NCI-H2029 (cell line): ENCODE data around the gene ST7L.

Experiments used
- DNase-seq: peaks from one replicate; lab custom pipeline; 2025; lab: John Stamatoyannopoulos, UW

The ST7L gene

DNA sequence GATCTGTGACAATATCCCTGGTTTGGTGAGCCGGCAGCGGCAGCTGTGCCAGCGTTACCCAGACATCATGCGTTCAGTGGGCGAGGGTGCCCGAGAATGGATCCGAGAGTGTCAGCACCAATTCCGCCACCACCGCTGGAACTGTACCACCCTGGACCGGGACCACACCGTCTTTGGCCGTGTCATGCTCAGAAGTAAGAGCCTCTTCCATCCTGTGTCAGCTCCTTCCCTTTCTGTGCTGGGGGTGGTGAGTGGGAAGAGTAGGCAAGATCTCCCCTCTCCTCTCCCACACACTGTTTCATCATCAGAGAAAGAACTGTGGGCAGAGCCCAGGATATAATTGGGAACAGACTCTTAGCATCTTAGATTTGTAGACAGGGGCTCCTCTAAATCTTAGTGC is 104.0 kb downstream of the ST7L start:
- no peak for DNase-seq

DNA sequence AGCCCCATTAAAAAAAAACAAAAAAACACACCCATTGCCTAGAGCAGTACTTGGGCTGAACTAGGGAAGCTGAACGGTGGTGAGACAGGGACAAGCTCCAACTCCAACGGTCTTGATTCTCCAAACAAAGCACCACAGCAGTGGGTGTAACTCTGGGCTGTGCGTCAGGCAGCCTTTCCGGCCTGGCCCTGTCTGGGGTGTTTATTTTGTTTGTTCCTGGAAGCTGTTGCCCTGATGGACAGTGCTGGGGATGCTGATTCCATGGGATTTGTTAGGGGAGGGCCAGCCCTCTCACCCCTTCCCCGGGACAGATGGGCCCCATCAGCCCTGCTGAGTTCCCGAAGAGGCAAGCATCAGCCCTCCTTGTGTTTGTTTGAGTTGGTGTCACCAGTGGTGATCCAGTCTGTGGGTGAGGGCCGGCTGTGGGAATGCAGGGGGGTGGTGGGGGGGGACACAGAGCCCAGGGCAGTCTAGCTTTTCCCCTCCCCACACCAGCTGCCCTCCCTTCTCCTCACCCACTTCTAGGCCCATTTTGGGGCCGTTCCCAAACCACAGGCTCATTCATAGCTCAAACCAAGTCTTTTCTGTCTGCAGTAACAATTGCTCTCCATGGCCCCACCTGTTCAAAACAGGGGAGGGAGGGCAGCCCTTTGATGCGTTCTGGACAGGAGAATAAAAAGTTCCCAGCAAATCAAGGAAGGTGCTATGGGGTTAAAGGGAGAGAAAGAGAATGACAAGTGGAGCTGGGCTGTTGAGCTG is 105.7 kb downstream of the ST7L start:
- no peak for DNase-seq

DNA sequence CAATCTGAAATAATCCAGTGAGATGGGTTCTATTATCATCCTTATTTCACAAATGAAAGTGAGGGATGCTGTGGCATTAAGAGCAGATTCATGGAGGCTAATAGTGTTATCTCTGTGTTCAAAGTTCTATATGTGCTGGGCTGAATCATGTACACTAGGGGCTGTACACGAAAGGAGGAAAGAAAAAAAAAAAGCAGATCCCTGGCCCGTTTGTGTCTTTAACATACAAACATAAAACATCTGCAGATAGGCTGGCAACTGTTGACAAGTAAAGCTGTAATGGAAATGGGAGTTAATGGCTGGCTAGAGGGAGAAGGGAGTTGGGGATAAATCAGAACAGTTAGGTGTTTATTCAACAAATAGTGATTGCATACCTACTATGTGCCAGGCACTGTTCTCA is 107.0 kb downstream of the ST7L start:
- DNase-seq = no peak

DNA sequence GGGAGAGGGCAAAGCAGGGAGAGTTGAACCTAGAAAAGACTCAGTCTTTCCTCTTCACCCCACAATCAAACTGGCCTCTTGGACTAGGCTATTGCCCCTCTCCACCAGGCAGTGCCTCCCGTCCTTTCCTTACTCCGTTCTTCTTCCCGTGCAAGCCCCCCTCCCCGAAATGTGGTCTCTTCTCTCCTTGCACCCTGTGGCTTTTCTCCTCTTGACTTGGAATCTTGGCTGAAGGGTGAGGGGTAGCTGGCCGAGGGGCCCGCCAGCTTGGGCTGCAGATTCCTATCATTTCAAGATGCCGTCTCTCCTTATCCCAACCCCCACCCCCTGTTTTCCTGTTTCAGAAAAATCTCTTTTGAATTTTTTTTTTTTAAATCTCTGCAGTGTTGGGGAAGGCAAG is 108.6 kb downstream of the ST7L start:
- DNase-seq = no peak

DNA sequence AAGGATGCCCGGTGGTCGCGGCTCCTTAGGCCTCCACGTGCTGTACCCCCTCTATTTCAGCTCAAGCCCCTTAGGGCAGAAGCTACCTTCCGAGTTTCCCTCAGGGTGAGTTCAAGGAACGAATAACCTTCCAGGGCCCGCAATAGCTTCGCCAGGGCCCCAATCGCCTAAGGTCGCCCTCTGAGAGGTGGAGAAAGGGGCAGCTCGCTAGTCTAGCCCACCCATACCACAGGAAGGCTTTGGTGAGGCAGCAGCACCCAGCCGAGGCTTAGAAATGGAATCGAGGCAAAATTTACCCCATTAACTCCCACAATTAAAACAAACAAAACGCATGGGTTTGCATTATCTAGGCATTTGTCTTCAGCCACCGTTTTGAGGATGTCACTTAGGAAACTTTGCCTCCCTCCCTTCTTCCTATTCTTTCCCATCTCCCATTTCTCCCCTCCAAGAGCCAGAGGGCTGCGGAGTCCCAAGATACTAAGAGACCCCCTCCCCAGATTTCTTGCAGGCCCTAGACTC is 109.2 kb downstream of the ST7L start:
- no peak for DNase-seq

DNA sequence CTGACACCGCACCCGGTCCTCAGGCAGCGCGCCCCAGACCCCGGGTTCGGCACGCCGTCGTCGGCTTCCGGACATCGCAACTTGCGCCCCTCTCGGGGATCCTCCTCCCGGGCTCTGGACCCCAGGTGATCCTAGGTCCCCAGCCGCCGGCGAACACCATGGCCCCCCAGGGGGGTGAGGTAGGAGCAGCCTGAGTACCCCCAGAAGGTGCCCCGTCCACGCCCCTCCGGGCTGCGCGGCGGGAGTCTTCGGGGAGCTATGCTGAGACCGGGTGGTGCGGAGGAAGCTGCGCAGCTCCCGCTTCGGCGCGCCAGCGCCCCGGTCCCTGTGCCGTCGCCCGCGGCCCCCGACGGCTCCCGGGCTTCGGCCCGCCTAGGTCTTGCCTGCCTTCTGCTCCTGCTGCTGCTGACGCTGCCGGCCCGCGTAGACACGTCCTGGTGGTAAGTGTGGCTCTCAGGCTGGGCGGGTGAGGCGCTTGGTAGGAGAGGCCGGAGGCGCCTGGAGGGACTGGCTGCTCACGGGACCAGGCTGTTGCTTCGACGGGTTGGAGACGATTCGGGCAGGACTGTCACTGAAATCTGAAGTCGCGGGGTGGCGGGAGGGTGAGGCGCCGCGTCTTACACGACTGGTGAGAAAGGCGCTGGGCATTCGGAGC is 109.8 kb downstream of the ST7L start:
- DNase-seq = no peak

DNA sequence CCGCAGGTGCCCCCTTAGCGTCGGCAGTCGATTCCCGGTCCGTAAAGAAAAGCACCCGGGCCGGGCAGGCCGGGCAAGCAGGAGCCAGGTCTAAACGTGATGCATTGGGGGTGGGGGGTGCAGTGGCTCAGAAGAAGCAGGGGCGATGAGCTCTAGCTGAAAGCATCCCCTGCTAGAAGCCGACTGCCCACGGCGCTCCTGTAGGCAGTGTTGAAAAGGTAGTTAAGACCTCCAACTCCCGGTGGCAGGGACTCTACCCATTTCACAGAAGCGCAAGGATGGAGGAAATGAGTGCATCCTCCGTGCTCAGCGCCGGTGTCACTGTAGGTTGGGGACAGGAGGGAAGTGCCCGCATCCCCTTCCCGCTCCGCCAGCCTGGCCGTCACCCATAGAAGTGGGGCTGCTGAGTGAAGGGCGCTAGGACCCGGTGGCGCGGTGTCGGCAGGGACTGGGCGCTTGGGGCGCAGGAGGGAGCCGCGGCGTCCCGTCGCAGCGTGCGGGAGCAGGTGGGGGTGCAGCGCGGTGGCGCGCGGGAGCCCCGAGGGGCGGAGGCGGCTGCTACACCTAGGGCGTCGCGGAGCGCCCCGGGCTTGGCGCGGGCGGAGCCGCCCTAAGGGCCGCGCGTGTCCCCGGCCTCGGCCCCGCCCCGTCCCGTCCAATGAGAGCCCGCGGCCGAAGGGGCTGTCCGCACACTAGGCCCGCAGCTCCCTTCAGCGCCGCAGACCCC is 110.5 kb downstream of the ST7L start, which contains the start of gene WNT2B:
Gene WNT2B, plus strand, starts transcription at position 688 of the 727 bp plus-strand sequence. CDS start 298 bp downstream, outside the sequence.
- DNase-seq = no peak

DNA sequence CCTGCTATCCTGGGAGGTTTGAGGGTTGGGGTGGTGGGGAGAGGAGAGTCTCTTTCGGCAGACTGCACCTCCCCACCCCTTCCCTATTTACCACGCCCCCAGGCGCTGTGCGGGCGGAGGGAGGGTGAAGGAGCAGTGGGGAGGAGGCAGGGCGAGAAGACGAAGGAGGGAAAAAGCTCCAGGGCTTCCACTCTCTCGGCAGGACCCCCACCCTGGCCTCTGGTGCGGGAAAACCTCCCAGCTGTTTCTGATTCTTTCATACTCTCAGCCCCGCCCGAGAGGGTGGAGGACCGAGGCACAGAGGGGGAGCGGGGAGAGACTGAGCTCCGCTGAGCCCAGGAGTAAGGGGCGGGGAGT is 111.0 kb downstream of the ST7L start:
- no peak for DNase-seq

DNA sequence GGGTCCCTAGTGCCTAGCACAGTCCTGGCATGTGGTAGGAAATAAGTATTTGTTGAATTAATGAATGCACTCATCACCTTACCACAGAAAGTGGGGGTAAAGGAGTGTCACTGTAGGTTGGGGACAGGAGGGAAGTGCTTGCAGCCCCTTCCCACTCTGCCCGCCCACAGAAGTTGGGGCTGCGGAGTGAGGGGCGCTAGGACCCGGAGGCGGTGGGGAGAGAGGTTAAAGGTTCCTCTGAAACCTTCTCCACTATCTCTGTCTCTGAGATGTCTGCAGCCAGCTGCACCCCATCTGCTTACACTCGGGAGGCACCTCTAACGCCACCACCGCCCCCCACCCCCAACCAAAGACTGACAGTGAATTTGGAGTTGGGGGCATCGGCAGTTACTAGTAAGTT is 111.6 kb downstream of the ST7L start:
- DNase-seq = no peak

DNA sequence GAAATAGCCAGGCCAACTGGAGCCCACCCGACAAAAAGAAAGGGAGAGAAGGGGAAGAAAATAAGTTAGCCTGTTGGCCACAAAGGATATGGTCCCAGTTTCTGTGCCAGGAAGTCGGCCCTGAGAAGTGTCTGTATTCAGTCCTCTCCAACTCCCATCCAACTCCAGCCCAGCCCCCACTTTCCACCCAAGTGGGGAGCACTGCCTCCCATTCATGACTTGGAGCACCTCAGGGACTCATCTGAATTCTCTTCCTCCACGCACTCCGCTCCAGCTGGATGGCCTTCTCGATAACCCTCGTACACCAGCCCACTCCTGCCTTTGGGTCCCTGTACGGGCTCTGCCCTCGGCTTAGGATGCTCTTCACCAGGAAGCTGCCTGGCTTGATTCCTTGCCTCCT is 112.2 kb downstream of the ST7L start:
- no peak for DNase-seq

DNA sequence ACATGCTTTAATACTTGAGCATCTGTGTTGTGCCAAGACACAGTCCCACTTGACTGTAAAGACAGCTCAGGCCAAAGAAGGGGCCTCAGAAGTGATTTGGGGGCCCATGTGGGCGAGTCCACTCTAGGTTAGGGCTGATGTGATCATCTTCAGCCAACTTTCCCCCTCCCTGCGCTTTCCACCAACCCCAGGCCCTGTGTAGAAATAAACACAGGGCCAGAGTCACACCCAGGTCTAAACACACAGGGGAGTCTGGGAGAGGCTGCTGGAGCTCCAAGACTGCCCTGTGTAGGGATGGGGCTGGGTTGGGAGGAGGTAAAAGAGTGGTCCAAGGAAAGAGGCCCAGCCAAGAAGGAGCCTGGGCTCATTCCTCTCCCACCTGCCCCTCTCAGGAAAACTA is 112.6 kb downstream of the ST7L start:
- no peak for DNase-seq

DNA sequence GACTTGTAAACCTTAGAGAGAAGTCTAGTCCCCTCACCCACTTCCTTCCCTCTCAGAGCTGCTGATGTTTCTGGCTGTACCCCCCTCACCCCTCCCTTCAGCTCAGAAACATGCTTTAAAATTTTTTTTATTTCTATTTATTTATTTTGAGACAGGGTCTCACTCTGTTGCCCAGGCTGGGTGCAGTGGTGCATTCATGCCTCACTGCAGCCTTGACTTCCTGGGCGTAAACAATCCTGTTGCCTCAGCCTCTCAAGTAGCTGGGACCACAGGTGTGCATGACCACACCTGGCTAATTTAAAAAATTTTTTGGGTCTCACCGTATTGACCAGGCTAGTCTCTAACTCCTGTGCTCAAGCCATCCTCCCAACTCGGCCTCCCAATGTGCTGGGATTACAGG is 113.1 kb downstream of the ST7L start:
- DNase-seq = no peak

DNA sequence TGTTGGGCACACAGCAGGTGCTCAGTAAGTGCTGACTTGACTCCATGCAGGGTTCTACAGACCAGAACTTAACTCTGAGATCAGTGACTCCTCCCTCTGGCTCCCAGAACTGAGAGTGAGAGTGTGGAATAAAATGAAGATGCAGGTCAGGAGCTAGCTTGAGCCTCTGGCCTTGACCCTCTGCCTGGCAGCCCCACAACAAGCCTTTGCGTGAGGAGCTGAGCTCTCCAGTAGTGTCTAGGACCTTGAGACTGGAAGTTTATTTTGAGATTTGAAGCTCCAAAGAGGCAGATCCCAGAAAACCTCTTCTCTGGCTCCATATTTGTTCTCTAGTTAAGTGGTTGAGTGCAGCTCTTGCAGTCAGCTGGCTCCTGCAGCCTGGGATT is 113.5 kb downstream of the ST7L start:
- DNase-seq = no peak

DNA sequence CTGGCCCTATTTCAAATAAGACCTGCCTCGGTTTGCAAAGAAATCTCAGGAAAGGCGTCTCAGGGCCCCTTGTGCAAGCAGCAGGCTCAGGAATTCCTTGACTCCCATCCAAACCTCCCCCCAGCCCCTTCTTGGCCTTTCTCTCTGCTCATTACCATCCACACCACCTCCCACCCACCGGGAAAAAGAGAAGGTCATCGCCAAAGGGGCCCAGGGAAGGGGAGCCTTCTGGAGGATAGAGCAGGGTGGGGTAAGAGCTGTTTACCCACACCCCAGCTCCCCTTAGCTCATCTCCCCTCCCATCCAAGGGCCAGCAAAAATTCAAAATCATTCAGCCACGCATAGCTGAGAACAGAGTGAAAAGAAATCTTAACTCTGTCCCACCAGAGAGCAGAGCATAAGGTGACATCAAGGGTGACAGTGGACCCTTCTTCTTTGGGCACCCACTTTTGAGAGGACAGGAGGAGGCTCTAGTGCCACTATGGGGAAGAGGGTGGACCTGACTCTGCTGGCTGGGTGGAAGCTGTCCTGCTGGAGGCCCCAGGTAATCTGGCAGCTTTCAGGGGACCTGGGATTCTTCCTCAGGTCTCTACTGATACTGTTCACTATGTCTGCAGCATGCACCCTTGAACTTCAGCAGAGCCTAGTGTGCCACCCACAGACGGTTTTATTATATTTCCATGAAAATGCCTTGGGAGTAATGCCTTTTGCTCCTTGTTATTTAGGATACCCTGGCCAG is 114.1 kb downstream of the ST7L start:
- no peak for DNase-seq

DNA sequence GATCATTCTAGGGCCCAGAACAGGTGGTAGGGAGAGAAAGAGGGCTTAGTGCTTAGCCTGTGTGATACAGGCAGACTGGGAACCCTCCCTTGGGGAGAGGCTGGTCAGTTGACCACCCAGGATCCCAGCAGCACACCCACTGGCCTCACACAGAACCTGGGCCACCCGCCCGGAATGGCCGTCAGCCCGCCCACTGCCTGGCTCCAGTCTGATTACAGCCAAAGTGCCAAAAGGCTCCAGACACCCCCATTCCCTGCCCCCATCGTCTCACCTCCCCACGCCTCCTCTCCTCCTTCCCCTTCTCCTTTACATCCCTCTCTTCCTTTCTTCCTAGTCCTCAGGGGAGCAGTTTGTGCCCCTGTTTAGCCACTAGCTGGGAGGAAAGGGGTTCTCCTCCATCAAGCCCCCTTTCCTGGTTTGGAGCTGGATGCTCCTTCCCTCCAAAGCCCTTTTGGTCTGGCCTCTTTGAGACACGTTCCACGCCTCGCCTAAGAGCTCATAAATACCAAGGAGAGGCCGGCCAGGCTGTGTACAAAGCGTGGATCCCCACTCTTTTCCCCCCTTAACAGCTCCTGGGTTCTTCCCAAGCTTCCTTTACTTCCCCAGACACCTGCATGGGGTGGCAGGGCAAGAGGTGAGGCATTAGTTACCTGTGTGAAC is 114.8 kb downstream of the ST7L start:
- no peak for DNase-seq

DNA sequence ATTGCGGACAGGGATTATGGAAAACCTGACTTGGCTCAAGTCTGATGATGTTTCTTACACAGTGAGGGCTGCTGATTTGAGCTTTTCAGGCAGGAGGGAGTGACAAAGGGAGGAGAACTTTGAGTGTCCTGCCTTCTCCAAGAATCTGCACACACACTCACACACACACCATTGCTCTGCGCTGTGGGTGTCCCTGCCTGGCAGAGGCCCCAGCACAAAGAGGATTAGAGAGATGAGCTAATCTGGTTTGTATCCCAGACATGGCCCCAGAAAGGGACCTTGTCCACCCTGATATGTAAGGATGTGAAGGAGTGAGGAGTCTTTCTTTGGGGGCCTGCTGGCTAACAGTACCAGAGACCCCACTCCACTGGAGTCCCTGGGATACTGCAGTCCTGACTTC is 116.1 kb downstream of the ST7L start:
- DNase-seq = no peak

DNA sequence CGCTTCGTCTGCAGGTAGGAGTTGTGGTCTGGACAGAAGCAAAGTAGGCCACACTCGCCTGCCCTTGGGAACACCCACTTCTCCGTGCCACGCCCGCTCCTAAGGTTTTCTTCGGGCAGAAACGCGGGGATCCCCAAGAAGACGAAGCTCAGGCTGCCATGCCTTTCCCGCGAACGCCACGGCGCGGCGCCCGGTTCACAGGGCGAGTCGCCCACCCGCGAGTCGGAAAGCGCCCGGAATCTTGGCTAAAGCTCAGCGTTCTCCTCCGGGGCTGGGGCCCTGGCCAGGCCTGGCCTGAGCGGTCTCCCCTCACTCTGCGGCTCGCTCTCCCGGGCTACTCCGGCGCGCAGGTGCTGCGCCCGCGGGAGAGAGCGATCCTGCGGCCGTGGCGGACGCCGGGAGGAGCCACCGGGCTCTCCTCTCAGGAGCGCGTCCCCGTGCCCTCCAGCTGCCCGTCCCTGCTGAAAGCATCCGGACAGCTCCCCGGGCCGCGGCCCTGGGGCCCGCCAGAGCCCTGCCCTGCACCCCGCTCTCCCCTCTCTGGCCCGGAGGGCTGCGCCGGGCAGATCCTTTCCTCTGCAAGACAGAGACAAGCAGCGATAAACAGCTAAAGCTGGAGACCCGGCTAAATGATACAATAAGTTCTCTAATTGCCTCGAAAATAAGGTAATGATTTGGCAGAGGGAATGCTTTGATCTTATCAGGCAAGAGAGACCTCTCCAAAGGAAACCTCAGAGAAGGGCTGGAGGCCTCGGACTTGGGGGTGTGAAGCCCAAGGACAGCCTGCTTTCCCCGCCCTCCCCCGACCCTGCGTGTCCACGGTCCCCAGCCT is 116.9 kb downstream of the ST7L start:
- no peak for DNase-seq

DNA sequence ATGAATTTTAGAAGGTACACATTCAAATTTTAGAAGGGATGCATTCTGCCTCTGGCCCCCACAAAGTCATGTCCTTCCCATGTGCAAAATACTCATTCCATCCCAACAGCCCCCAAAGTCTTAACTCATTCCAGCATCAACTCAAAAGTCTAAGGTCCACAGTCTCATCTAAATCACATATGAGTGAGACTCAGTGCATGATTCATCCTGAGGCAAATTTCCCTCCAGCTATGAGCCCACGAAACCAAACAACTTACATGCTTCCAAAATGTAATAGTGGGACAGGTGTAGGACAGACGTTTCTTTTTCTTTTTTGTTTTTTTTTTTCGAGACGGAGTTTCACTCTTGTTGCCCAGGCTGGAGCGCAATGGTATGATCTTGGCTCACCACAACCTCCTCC is 122.7 kb downstream of the ST7L start:
- DNase-seq = no peak

DNA sequence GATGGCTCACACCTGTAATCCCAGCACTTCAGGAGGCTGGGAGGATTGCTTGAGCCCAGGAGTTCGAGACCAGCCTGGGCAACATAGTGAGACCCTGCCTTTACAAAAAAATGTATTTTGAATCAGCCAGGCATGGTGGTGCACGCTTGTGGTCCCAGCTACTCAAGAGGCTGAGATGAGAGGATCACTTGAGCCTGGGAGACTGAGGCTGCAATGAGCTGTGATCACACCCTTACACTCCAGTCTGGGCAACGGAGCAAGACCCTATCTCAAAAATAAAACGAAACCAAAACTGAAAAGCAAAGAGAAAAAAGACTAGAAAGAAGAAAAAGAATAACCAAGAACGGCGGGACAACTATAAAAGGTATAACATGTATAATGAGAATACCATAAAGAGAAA is 125.6 kb downstream of the ST7L start:
- no peak for DNase-seq

DNA sequence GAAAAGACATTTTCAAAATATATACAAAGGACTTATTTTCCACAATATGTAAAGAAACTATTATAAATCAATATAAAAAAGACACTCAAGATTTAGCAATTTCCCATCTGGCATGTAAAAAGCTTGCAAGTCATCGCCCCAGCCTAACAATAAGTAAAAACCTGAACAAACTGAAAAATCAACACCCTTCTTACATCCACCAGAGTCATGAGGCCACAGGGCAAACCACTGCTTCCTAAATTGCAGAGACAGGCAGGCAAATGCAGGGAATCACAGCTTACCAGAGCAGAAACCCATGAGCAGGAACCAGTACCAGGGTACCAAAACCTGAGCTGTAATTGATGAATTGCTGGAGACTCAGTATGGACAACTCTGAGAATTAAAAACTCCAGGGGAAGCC is 126.9 kb downstream of the ST7L start:
- DNase-seq = no peak

DNA sequence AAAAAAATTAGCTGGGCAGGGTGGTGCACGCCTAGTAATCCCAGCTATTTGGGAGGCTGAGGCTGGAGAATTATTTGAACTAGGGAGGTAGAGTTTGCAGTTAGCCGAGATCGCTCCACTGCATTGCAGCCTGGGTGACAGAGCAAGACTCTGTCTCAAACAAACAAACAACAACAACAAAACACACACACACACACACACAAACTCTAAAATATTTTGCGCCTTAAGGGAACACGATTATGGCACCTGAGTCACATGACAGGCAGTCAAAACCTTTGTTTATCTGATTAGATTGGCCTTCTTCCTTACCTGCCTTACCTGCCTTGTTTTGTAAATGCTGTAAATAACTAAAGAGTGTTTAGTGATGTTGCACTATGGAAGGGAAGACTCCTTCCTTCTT is 130.8 kb downstream of the ST7L start:
- no peak for DNase-seq
